Activated naive CD8-positive, alpha-beta T cell (primary cell): ENCODE results near the gene APOBEC3H.

Experiments
- H3K27ac Mint-ChIP-seq: one replicate; pipeline ENCODE4 v1.8.0; 2021; ENCODE audit warnings: mixed read lengths
- H3K27me3 Mint-ChIP-seq: one replicate; pipeline ENCODE4 v1.8.0; 2021; ENCODE audit warnings: mixed read lengths
- H3K36me3 Mint-ChIP-seq: one replicate; pipeline ENCODE4 v1.8.0; 2021; ENCODE audit warnings: mixed read lengths
- H3K4me1 Mint-ChIP-seq: one replicate; pipeline ENCODE4 v1.8.0; 2021; ENCODE audit warnings: low read depth, mixed read lengths
- H3K4me3 Mint-ChIP-seq: one replicate; pipeline ENCODE4 v1.8.0; 2021; ENCODE audit warnings: mild to moderate bottlenecking, mixed read lengths
- H3K9me3 Mint-ChIP-seq: one replicate; pipeline ENCODE4 v1.8.0; 2021; ENCODE audit warnings: low read depth, mixed read lengths

The APOBEC3H gene

GRCh38 chr22:39115570-39115969 is 18.5 kb downstream of the APOBEC3H start:
- Mint-ChIP-seq H3K9me3 (no peaks in the 10 kb centered on the region), H3K27ac (peak overlapping the region; percentile 79), H3K36me3 (no peaks in the 10 kb centered on the region), H3K4me1 (peaks cover 45% of the 10 kb centered on the region), H3K4me3 (peak overlapping the region; percentile 1), H3K27me3 (no peaks in the 10 kb centered on the region)

- Mint-ChIP-seq H3K36me3 (no peaks in the 10 kb centered on the region), H3K4me3 (peak overlapping the region; percentile 1), H3K27me3 (no peaks in the 10 kb centered on the region), H3K9me3 (no peaks in the 10 kb centered on the region), H3K27ac (peak overlapping the region; percentile 92), H3K4me1 (peaks cover 46% of the 10 kb centered on the region)
Observed at GRCh38 chr22:39115977-39116621, 19.1 kb downstream of the APOBEC3H start.

GRCh38 chr22:39117585-39118191 is 20.6 kb downstream of the APOBEC3H start:
- Mint-ChIP-seq H3K4me1 (peaks cover 50% of the 10 kb centered on the region), H3K27ac (peak overlapping the region; percentile 92), H3K36me3 (no peaks in the 10 kb centered on the region), H3K27me3 (no peaks in the 10 kb centered on the region), H3K4me3 (peak overlapping the region; percentile 69), H3K9me3 (no peaks in the 10 kb centered on the region)

DNA sequence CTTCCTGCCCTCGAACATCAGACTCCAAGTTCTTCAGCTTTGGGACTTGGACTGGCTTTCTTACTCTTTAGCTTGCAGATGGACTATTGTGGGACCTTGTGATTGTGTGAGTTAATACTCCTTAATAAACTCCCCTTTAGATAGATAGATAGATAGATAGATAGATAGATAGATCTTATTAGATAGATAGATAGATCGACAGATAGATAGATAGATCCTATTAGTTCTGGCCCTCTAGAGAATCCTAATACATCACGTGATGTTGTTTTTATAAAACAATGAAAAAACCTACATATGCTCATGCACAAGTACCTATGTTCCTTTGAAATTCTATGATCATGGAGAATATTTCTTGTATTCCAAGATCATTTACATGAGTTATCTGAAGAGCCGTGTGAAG is 23.9 kb downstream of the APOBEC3H start:
- Mint-ChIP-seq H3K27me3 (no peaks in the 10 kb centered on the region), H3K36me3 (no peaks in the 10 kb centered on the region), H3K9me3 (no peaks in the 10 kb centered on the region), H3K27ac (no peak overlapping the region), H3K4me1 (peaks cover 31% of the 10 kb centered on the region), H3K4me3 (no peak overlapping the region)

- H3K9me3 Mint-ChIP-seq = no peaks in the 10 kb centered on the region
- H3K4me1 Mint-ChIP-seq = peaks cover 15% of the 10 kb centered on the region
- H3K36me3 Mint-ChIP-seq = no peaks in the 10 kb centered on the region
- H3K27me3 Mint-ChIP-seq = no peaks in the 10 kb centered on the region
- no peak overlapping the region for H3K4me3 Mint-ChIP-seq
- H3K27ac Mint-ChIP-seq = no peak overlapping the region
Observed at GRCh38 chr22:39122772-39123470, 25.9 kb downstream of the APOBEC3H start.

DNA sequence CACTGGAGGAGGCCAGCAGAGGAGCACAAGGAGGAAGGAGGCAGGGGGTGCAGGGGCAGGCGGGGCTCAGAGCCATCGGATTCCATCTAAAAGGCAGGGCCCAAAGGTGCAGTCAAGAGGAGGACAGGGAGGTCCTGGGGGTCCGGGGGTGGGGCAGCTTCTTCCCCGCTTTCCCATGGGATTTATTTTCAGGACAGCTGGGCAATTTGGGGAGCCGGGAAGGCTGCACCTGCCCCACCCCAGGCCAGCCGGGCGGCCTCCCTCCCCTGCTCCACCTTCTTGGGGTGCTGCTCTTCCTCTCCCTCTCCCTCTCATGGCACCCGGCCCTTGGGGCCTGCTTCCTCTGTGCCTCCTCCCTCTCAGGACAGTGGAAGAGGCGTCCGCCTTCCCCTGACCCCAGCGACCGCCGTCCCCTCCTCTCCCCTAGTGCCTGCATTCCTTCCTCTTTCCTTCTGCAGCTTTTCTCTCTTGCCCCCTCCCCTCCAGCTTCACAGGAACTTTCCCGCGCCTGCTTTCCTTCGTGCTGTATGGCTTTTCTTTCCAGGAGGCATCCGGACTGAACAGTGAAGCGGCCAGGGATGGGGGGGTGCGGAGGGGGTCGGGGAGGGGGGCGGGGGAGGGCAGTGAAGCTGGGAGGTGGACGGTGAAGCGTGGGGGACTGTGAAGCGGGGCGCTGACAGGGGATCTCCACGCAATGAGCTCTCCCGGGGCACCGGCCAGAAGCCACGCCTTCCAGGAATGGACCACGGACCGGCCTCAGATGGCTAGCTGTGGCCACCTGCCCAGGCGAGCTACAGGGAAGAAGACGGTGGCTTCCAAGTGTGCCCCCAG is 26.9 kb downstream of the APOBEC3H start:
- H3K9me3 Mint-ChIP-seq = no peaks in the 10 kb centered on the region

GRCh38 chr22:39125622-39126021 is 28.6 kb downstream of the APOBEC3H start:
- H3K36me3 Mint-ChIP-seq = no peaks in the 10 kb centered on the region
- H3K27me3 Mint-ChIP-seq = no peaks in the 10 kb centered on the region
- H3K4me3 Mint-ChIP-seq = no peak overlapping the region
- peaks cover 7% of the 10 kb centered on the region for H3K4me1 Mint-ChIP-seq
- H3K9me3 Mint-ChIP-seq = no peaks in the 10 kb centered on the region
- H3K27ac Mint-ChIP-seq = no peak overlapping the region

More for the DNA sequence above, 26.9 kb downstream of the APOBEC3H start:
- Mint-ChIP-seq H3K4me3 (no peak overlapping the region), H3K4me1 (peaks cover 7% of the 10 kb centered on the region), H3K36me3 (no peaks in the 10 kb centered on the region), H3K27ac (no peak overlapping the region), H3K27me3 (no peaks in the 10 kb centered on the region)

- Mint-ChIP-seq H3K27ac (no peak overlapping the region), H3K27me3 (no peaks in the 10 kb centered on the region), H3K4me1 (peaks cover 2% of the 10 kb centered on the region), H3K36me3 (no peaks in the 10 kb centered on the region), H3K9me3 (no peaks in the 10 kb centered on the region), H3K4me3 (no peak overlapping the region)
Observed at GRCh38 chr22:39128508-39128907, 31.5 kb downstream of the APOBEC3H start.

DNA sequence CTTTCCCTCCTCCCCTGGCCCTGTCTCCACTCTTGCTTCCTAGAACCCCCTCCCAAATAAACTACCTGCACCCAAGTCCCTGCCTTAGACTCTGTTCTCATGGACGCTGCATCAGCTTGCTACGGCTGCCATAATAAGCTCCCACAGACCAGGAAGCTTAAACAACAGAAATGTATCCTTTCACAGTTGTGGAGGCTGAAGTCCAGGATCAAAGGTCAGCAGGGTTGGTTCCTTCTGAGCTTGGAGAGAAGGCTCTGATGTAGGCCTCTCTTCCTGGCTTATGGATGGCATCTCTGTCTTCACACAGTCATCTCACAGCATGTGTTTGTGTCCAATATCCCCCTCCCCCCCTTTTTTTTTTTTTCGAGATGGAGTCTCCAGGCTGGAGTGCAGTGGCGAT is 32.0 kb downstream of the APOBEC3H start:
- no peaks in the 10 kb centered on the region for H3K36me3 Mint-ChIP-seq
- H3K9me3 Mint-ChIP-seq = no peaks in the 10 kb centered on the region
- H3K27ac Mint-ChIP-seq = no peak overlapping the region
- no peaks in the 10 kb centered on the region for H3K27me3 Mint-ChIP-seq
- no peak overlapping the region for H3K4me3 Mint-ChIP-seq
- peaks cover 2% of the 10 kb centered on the region for H3K4me1 Mint-ChIP-seq

DNA sequence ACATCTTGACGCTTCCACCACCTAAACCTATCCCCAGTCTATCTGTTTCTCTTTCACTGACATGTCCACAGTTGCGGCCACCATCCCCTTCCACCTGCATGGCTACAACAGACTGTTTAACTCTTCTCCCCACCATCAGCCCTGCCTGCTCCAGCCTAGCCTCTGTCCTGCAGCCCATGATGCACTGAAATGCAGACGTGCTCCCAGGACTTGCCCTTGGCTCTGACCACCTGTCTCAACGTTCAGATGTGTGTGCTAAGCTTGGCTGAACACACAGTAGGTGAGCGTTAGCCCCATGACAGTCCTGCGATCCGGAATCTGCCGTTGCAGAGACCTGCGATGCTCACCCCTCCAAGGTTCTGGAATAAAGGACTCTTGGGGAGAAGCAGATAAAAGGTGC is 32.7 kb downstream of the APOBEC3H start:
- peaks cover 2% of the 10 kb centered on the region for H3K4me1 Mint-ChIP-seq
- no peaks in the 10 kb centered on the region for H3K9me3 Mint-ChIP-seq
- H3K4me3 Mint-ChIP-seq = no peak overlapping the region
- no peak overlapping the region for H3K27ac Mint-ChIP-seq
- no peaks in the 10 kb centered on the region for H3K27me3 Mint-ChIP-seq
- no peaks in the 10 kb centered on the region for H3K36me3 Mint-ChIP-seq

DNA sequence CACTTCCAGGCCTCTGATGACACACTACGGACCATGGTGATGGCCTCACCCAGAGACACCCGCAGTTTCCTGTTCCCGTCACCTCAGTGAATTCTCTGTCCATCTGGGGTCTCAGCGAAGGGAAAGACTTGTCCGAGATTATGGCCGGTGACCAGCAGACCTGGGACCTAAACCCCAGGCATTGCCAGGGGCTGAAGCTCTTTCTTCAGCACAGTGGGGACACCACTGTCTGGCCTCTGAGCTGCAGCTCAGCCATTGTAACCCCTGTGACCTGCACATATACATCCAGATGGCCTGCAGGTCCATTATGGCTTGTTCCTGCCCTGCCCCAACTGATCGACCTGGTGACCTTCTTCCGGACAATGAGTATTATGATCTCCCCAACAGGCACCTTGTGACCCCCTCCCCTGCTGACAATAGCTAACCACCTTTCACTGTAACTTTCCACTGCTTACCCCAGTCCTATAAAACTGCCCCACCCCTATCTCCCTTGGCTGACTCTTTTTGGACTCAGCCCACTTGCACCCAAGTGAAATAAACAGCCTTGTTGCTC is 33.2 kb downstream of the APOBEC3H start:
- Mint-ChIP-seq H3K4me3 (no peak overlapping the region), H3K27me3 (no peaks in the 10 kb centered on the region), H3K9me3 (no peaks in the 10 kb centered on the region), H3K36me3 (no peaks in the 10 kb centered on the region), H3K4me1 (peaks cover 2% of the 10 kb centered on the region), H3K27ac (no peak overlapping the region)

- Mint-ChIP-seq H3K27ac (no peak overlapping the region), H3K27me3 (no peaks in the 10 kb centered on the region), H3K4me1 (peaks cover 2% of the 10 kb centered on the region), H3K4me3 (no peak overlapping the region), H3K36me3 (no peaks in the 10 kb centered on the region), H3K9me3 (no peaks in the 10 kb centered on the region)
Observed at GRCh38 chr22:39130892-39131855, 34.1 kb downstream of the APOBEC3H start.

DNA sequence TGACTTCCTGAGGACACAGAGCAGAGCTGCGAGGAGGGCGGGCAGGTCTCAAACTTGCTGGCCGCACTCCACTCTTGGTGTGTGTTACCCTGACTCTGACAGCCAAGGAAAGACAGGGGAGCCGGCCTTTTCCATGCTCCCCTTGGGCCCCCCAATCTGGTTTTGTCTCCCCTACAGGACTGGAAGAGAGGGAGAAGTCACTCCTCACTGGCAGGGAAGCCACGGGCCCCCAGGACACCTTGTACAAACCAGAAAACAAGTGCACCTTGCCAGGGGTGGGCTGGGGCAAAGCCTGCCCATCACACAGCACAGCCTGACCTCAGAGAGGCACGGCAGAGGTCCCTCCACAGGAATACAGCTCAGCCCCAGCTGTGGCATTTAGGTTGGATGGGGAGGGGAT is 35.2 kb downstream of the APOBEC3H start:
- Mint-ChIP-seq H3K27ac (no peak overlapping the region), H3K27me3 (no peaks in the 10 kb centered on the region), H3K36me3 (no peaks in the 10 kb centered on the region), H3K9me3 (no peaks in the 10 kb centered on the region), H3K4me1 (peaks cover 2% of the 10 kb centered on the region), H3K4me3 (no peak overlapping the region)
